Neural progenitor cell (in vitro differentiated cells): ENCODE data around the gene TRAPPC6A.

Experiments used
- EZH2 ChIP-seq: fragments of 200-600 bp; sonication (generic); IDR thresholded peaks from 2 replicates; pipeline ENCODE4 v1.6.1; 2017; ENCODE audit warnings: antibody characterized with exemption, mild to moderate bottlenecking, moderate library complexity
- EZH2phosphoT487 ChIP-seq: fragments of 200-600 bp; sonication (generic); IDR thresholded peaks from 2 replicates; pipeline ENCODE4 v1.6.1; 2017; ENCODE audit warnings: antibody characterized with exemption
- TF ChIP-seq, protein P1 (sequence below): fragments of 200-600 bp; sonication (generic); IDR thresholded peaks from 2 replicates; pipeline ENCODE4 v1.5.1; 2017; ENCODE audit warnings: antibody characterized with exemption, mild to moderate bottlenecking

DNA sequence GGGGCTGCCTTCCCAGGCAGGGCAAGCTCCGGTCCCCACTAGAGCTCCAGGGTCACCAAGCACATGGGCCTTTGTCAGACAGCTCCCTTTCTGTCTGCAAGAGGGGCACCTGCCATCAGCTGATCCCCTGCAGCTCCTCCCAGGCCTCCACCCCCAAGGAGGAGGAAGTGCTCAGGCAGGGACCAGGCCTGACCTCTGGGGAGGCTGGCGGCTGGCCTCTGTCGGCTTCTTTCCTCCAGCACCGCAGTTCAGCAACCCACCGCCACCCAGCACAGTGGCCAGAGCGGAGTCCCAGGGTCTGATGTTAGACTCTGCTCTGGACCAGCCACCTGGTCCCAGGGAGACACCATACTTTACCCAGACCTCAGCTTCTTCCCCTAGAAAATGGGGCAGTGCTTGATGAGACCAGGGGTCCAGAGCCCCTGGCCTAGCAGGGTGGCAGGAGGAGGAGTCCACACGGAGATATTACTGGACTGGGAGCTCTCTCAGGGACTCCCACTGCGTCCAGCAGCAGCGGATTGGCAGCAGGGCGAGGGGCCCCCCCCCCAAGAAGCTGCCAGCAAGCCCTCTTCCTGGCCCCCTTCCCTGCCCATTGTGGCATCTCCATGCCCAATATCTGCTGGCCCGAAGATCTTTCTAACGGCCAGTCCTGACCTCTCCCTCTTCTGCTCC is 41.4 kb downstream of the TRAPPC6A start:
- TF ChIP-seq EZH2: no peak
- no peak for TF ChIP-seq EZH2phosphoT487
- TF ChIP-seq, protein P1, sequence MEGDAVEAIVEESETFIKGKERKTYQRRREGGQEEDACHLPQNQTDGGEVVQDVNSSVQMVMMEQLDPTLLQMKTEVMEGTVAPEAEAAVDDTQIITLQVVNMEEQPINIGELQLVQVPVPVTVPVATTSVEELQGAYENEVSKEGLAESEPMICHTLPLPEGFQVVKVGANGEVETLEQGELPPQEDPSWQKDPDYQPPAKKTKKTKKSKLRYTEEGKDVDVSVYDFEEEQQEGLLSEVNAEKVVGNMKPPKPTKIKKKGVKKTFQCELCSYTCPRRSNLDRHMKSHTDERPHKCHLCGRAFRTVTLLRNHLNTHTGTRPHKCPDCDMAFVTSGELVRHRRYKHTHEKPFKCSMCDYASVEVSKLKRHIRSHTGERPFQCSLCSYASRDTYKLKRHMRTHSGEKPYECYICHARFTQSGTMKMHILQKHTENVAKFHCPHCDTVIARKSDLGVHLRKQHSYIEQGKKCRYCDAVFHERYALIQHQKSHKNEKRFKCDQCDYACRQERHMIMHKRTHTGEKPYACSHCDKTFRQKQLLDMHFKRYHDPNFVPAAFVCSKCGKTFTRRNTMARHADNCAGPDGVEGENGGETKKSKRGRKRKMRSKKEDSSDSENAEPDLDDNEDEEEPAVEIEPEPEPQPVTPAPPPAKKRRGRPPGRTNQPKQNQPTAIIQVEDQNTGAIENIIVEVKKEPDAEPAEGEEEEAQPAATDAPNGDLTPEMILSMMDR: no peak
